A549 treated with DMSO at 1 μM for 4 hours (cell line): Measurements from ENCODE around the gene ALDH1L2. TPM values are rescaled to one million over a fixed set of nuclear protein-coding genes. Genes with fewer than 3 reads are reported as not detected.

Experiments
- total RNA-seq: library from RNA; stranded (reverse); fragments of 200-300 nt; extraction: Qiagen RNA extraction; gene quantifications from 5 replicates; pipeline ENCODE4 v1.2.3, GENCODE V29; 2022; ENCODE audit warnings: low read depth

The ALDH1L2 gene
- 2.7 to 3.9 TPM (median 3.5 TPM) in 5 replicates for total RNA-seq

DNA sequence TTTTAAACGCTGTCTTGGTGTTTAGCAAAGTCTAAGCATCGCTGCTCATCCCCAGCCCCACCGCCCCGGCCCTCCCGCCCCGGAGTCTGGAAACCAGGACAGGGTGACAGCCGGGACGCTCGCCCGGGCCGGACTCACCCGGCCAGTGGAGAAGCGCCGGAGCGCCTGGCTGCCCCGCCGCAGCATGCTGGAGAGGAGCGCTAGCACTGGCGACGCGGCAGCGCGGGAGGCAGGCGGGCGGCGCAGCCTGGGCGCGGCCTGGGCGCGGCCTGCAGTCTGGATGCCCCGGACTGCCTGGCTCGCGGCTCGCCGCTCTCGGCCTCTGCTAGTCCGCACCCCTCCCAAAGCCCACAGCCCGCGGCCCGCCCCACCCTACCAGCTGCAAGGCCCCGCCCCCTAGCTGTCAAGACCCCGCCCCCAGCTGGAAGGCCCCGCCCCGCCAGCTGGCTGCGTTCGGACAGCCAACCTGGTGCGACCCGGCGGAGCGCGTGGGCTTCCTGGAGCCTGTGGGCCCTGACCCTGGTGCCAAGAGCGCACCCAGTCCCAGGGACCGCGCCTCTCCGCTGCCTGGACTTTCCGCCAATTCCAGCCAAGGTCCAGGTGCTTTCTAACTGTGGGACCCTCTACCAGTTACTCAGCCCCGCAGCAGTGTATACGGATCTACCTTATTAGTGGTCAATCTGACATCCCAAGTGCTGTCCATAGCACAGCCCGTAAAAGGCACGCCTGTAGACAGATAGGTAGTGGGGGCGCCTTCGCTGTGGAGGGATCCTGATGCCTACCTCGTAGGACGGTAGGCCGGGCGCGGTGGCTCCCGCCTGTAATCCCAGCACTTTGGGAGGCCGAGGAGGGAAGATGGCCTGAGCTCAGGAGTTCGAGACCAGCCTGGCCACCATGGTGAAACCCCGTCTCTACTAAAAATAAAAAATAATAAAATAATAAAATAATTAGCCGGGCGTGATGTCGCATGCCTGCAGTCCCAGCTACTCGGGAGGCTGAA, at the start of gene ALDH1L2:
TSS of gene ALDH1L2 (minus strand) at position 208 of the 1,000 bp plus-strand sequence. CDS start at position 186, 22 bp downstream.

DNA sequence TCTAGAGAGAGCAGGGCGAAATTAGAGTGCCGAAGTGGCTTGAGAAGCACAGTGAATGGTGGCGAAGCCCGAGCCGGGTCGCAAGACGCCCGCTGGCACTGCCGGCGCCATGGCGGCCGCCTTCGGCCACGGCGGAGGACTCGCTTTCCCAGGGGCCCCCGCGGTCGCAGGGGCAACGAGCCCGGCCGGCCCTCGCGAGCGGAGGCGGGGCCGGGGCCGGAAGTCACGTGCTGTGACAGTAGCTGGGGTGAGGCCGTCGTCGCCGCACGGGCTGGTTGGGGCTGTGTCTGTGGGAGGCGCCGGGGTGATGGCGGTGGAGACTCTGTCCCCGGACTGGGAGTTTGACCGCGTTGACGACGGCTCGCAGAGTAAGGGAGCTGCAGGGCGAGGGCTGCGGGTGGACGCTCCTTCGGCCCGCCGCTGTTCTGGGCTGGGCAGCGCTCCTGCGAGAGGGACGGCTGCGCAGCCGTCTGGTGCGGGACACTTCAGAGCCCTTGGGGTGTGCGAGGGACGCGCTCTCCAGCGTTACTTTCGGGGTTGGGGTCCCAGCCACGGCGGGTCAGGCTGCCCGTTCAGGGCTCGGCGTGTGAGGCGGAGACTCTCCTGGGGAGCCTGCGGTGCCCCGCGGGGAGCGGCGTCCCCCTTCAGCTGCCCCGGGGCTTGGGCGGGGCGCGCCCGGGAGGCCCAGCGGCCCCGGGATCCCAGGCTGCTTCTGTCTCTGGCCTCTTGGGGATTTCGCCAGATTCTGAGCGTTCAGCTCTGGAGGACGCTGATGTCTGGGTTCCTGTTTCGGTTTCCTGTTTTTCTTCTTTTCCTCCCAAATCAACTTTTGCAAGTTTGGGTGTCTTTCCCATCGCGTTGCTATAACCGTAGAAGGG, 23.5 kb upstream of the ALDH1L2 start, which contains the start of gene WASHC4:
TSS of gene WASHC4 (plus strand) at position 238 of the 878 bp plus-strand sequence. CDS start at position 308, 70 bp downstream.

DNA sequence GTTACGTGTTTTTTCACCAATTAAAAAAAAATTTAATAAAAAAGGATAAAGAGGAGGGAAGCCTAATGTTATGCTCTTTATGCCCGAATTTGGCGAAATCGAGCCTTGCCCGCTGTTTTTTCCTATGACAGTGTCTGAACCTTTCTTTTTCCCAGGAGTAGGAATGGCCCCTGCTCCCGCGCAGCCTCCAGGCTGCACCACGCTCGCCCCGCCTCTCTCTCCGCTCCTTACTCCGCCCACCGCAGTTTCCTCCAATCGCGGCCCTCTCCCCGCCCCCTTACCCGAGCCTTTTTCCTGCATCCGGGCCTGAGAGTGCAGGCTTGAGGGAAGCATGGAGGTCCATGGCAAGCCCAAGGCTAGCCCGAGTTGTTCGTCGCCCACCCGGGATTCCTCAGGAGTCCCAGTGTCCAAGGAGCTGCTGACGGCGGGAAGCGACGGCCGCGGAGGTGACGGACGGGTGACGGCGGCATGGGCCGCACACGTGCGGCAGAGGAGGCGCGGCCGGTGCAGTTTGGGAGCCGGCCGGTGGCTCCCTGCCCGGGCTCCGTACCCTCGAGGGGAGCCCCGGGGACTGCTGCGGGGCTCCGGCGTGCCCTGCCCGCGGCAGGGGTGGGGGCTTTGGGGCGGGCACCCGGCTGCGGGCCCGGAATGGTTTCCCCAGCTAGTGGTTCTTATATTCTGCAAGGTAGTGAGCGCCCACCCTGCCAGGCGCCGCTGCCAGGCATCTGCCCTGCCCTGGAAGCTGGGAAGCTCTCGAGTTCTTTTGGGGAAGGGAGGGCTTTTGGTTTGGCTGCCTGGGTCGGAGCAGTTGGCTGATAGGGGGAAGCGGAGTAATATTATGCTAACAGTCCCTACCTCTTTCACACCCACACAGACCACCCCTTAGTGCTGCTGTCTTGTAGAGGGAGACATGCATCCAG, 98.0 kb downstream of the ALDH1L2 start, which contains the start of gene NOPCHAP1:
TSS of gene NOPCHAP1 (plus strand) at position 295 of the 920 bp plus-strand sequence. CDS start at position 332, 37 bp downstream.

Other genes with a start within 250 kb of the ALDH1L2 start
- 18.1 to 29.5 TPM (median 25.0 TPM) in 5 replicates for gene SLC41A2, start 126.2 kb downstream of the ALDH1L2 start, total RNA-seq
- 32.4 to 38.9 TPM (median 34.9 TPM) in 5 replicates for gene NOPCHAP1, start 98.1 kb downstream of the ALDH1L2 start, total RNA-seq
- 19.8 to 28.3 TPM (median 25.3 TPM) in 5 replicates for gene WASHC4, start 23.3 kb upstream of the ALDH1L2 start, total RNA-seq
- 16.9 to 22.5 TPM (median 20.3 TPM) in 5 replicates for gene APPL2, start 151.7 kb upstream of the ALDH1L2 start, total RNA-seq
- 119 to 136 TPM (median 127 TPM) in 5 replicates for gene C12orf75, start 246.2 kb upstream of the ALDH1L2 start, total RNA-seq